IMR-90 (cell line): ENCODE measurements around the gene GLRX3. TPM values are rescaled to one million over a fixed set of nuclear protein-coding genes. Genes with fewer than 3 reads are reported as not detected.

Experiments
- ATAC-seq: fragments of 200-7000 bp; cut with Tn5 transposase; 2 replicates; pipeline ENCODE4 v1.9.1; 2020; ENCODE audit warnings: low read depth, mild to moderate bottlenecking, moderate library complexity
- BruUV-seq: library from RNA; stranded (reverse); fragments of 400-500 nt; replicated peaks from 2 replicates; lab custom pipeline; 2021; lab: Mats Ljungman, UMichigan
- CTCF ChIA-PET: fragments of 300-600 bp; formaldehyde crosslinking; extraction: SDS; loops from one replicate; lab custom pipeline; 2021; ENCODE audit warnings: antibody characterized with exemption; lab: Yijun Ruan, JAX
- POLR2A ChIA-PET: fragments of 300-600 bp; sonication (Branson Sonifier 250); formaldehyde crosslinking; loops from one replicate; lab custom pipeline; 2022; ENCODE audit warnings: antibody characterized with exemption; ENCODE audit not compliant: unreplicated experiment; lab: Charles Lee
- DNase-seq: peaks from one replicate; pipeline ENCODE4 v3.0.0; 2013
- H2AFZ ChIP-seq: replicated peaks from 2 replicates; pipeline ENCODE3; 2013; ENCODE audit warnings: low read length, mild to moderate bottlenecking; ENCODE audit not compliant: poor library complexity
- H2AK5ac ChIP-seq: 2 replicates; pipeline ENCODE4 v1.6.1; 2013; ENCODE audit warnings: low read depth, low read length, inconsistent platforms
- H2AK9ac ChIP-seq: replicated peaks from 2 replicates; pipeline ENCODE3; 2013; ENCODE audit warnings: mild to moderate bottlenecking, low read depth, low read length, moderate library complexity; ENCODE audit not compliant: poor library complexity
- H2BK120ac ChIP-seq: 2 replicates; pipeline ENCODE4 v1.6.1; 2013; ENCODE audit warnings: low read depth, low read length, inconsistent platforms
- H2BK15ac ChIP-seq: 3 replicates; pipeline ENCODE4 v1.6.1; 2013; ENCODE audit warnings: low read depth, low read length, inconsistent platforms
- H2BK20ac ChIP-seq: 2 replicates; pipeline ENCODE4 v1.6.1; 2013; ENCODE audit warnings: low read depth, mild to moderate bottlenecking, inconsistent platforms, low read length, moderate library complexity
- H2BK5ac ChIP-seq: 2 replicates; pipeline ENCODE4 v1.6.1; 2013; ENCODE audit warnings: mild to moderate bottlenecking, low read depth, low read length, inconsistent platforms; ENCODE audit not compliant: poor library complexity, severe bottlenecking
- H3K14ac ChIP-seq: replicated peaks from 2 replicates; pipeline ENCODE4 v1.6.1; 2013; ENCODE audit warnings: low read depth, low read length, inconsistent platforms
- H3K18ac ChIP-seq: 2 replicates; pipeline ENCODE4 v1.6.1; 2013; ENCODE audit warnings: low read depth, low read length, control low read depth
- H3K23ac ChIP-seq: 2 replicates; pipeline ENCODE4 v1.6.1; 2013; ENCODE audit warnings: low read depth, low read length, inconsistent platforms
- H3K27ac ChIP-seq: 2 replicates; pipeline ENCODE4 v1.5.1; 2013; ENCODE audit warnings: mild to moderate bottlenecking, control low read depth, low read length; ENCODE audit not compliant: insufficient read depth
- H3K27me3 ChIP-seq: 2 replicates; pipeline ENCODE4 v1.6.1; 2013; ENCODE audit warnings: low read length; ENCODE audit not compliant: control insufficient read depth, insufficient read depth
- H3K36me3 ChIP-seq: 2 replicates; pipeline ENCODE4 v1.6.1; 2013; ENCODE audit warnings: low read length, mixed read lengths; ENCODE audit not compliant: control insufficient read depth, insufficient read depth
- H3K4ac ChIP-seq: 2 replicates; pipeline ENCODE4 v1.6.1; 2013; ENCODE audit warnings: low read depth, low read length, inconsistent platforms
- H3K4me1 ChIP-seq: 2 replicates; pipeline ENCODE4 v1.6.1; 2013; ENCODE audit warnings: low read length, mixed read lengths; ENCODE audit not compliant: control insufficient read depth, insufficient read depth
- H3K4me2 ChIP-seq: 2 replicates; pipeline ENCODE4 v1.6.1; 2013; ENCODE audit warnings: low read depth, mild to moderate bottlenecking, control low read depth, low read length, moderate library complexity
- H3K4me3 ChIP-seq: 2 replicates; pipeline ENCODE4 v1.5.1; 2013; ENCODE audit warnings: low read depth, mild to moderate bottlenecking, control low read depth, low read length, moderate library complexity; ENCODE audit not compliant: insufficient read depth
- H3K56ac ChIP-seq: 2 replicates; pipeline ENCODE4 v1.6.1; 2013; ENCODE audit warnings: low read length, inconsistent platforms; ENCODE audit not compliant: insufficient read depth; ENCODE audit errors: extremely low read depth
- H3K79me1 ChIP-seq, 2 experiments: 2 replicates each; pipeline ENCODE4 v1.6.1; 2013; ENCODE audit warnings: low read length in 2 of 2, inconsistent platforms in 1 of 2, low read depth in 1 of 2
- H3K9ac ChIP-seq: 2 replicates; pipeline ENCODE4 v1.6.1; 2013; ENCODE audit warnings: low read depth, low read length, control low read depth
- H3K9me1 ChIP-seq: 2 replicates; pipeline ENCODE4 v1.6.1; 2013; ENCODE audit warnings: low read length, inconsistent platforms; ENCODE audit not compliant: insufficient read depth
- H3K9me3 ChIP-seq: 2 replicates; pipeline ENCODE4 v1.6.1; 2013; ENCODE audit warnings: low read length; ENCODE audit not compliant: control insufficient read depth, insufficient read depth
- H4K20me1 ChIP-seq: 2 replicates; pipeline ENCODE4 v1.6.1; 2013; ENCODE audit warnings: low read length, inconsistent platforms; ENCODE audit not compliant: insufficient read depth
- H4K5ac ChIP-seq: 2 replicates; pipeline ENCODE4 v1.6.1; 2013; ENCODE audit warnings: mild to moderate bottlenecking, low read depth, low read length, control low read depth
- H4K8ac ChIP-seq, 2 experiments: 2 replicates each; pipeline ENCODE4 v1.6.1; 2013; ENCODE audit warnings: low read depth in 2 of 2, low read length in 2 of 2, control low read depth in 1 of 2, inconsistent platforms in 1 of 2
- H4K91ac ChIP-seq: 2 replicates; pipeline ENCODE4 v1.6.1; 2013; ENCODE audit warnings: low read depth, low read length, inconsistent platforms; ENCODE audit not compliant: insufficient read depth
- CTCF ChIP-seq: conservative IDR thresholded peaks from 2 replicates; pipeline ENCODE4 v1.5.1; 2012; ENCODE audit warnings: mild to moderate bottlenecking, low read depth, low read length, improper control_type of control experiment
- ELK1 ChIP-seq: fragments of 150-350 bp; IDR thresholded peaks from 2 replicates; pipeline ENCODE4 v1.6.1; 2016; ENCODE audit warnings: low read depth, mild to moderate bottlenecking, low read length, moderate library complexity, borderline replicate concordance
- MAFK ChIP-seq: IDR thresholded peaks from 2 replicates; pipeline ENCODE4 v1.6.1; 2012; ENCODE audit warnings: low read depth, low read length, improper control_type of control experiment
- NFE2L2 ChIP-seq: fragments of 150-350 bp; IDR thresholded peaks from 2 replicates; pipeline ENCODE4 v1.6.1; 2016; ENCODE audit warnings: low read depth, mild to moderate bottlenecking, low read length
- POLR2A ChIP-seq: IDR thresholded peaks from 2 replicates; pipeline ENCODE4 v1.6.1; 2012; ENCODE audit warnings: mild to moderate bottlenecking, low read depth, low read length
- SMC3 ChIP-seq: fragments of 150-350 bp; IDR thresholded peaks from 2 replicates; pipeline ENCODE4 v1.6.1; 2016; ENCODE audit warnings: low read depth, mild to moderate bottlenecking, antibody characterized with exemption, low read length, moderate library complexity
- WGBS, 2 experiments: methylation state at CpG; one replicate each; pipeline versions ENCODE4 v1.1.5 to v1.1.7; 2013; ENCODE audit warnings: missing lambda C conversion rate in 2 of 2; ENCODE audit not compliant: insufficient read length in 1 of 2; ENCODE audit errors: extremely low coverage in 2 of 2; 5-methylcytosine and 5-hydroxymethylcytosine counted together
- dilution Hi-C: fragments of 300-500 bp; cut with HindIII; formaldehyde crosslinking; loops from one replicate; pipeline ENCODE4 v1.14.3; 2018; ENCODE audit warnings: low sequenced_read_pairs; ENCODE audit not compliant: unreplicated experiment
- in situ Hi-C: fragments of 300-500 bp; cut with MboI; formaldehyde crosslinking; loops from 3 replicates; pipeline ENCODE4 v1.14.3; 2019; ENCODE audit warnings: low sequenced_read_pairs, inconsistent platforms, mixed read lengths
- intact Hi-C: fragments of 100-400 bp; cut with micrococcal nuclease; formaldehyde crosslinking; loops from 2 replicates; pipeline ENCODE4 v1.10.0; 2022
- polyA plus RNA-seq, 3 experiments: library from polyadenylated mRNA; depleted of rRNA; stranded (reverse); fragments of >200 nt; gene quantifications; 2 replicates each; pipeline ENCODE4 v1.2.3, GENCODE V29; 2012; ENCODE audit warnings: low replicate concordance in 1 of 3
- total RNA-seq: library from RNA; depleted of rRNA; stranded (reverse); fragments of >200 nt; gene quantifications from 2 replicates; pipeline ENCODE4 v1.2.3, GENCODE V29; 2012

GLRX3 gene
- total and polyA plus RNA-seq, 2 of the 4 experiments (the other 2 are of a cell fraction): 78.7 to 81.7 TPM

GRCh38 chr10:130192276-130192848 lies 56.2 kb downstream of the GLRX3 start:
- no peak overlapping the region for H3K14ac ChIP-seq
- no peak overlapping the region for H4K91ac ChIP-seq
- H3K9ac ChIP-seq: no peak overlapping the region
- H3K9me3 ChIP-seq: no peaks in the 10 kb centered on the region
- ChIA-PET POLR2A (no interaction called here), CTCF (no interaction called here)
- TF ChIP-seq SMC3: no peak
- no peak for TF ChIP-seq POLR2A
- no peak for TF ChIP-seq ELK1
- no peak for TF ChIP-seq NFE2L2
- TF ChIP-seq CTCF: no peak
- TF ChIP-seq MAFK: no peak
- H4K20me1 ChIP-seq: no peaks in the 10 kb centered on the region
- intact Hi-C loops: no loop called here
- H3K4ac ChIP-seq: no peak overlapping the region
- H4K8ac ChIP-seq: no peak overlapping the region
- H2BK5ac ChIP-seq: no peak overlapping the region
- no peak overlapping the region for H3K18ac ChIP-seq
- no peak overlapping the region for H2BK15ac ChIP-seq
- H2AFZ ChIP-seq: no peak overlapping the region
- H3K79me1 ChIP-seq: peaks cover 0 to 2% of the 10 kb centered on the region in 2 experiments; a peak in 1 of 4 replicates
- H2BK120ac ChIP-seq: no peak overlapping the region
- ATAC-seq: no peak
- in situ Hi-C loops: loop anchor here (25.0 kb wide), 1 partner anchor 1820 kb away; no protein-coding TSS in a partner anchor
- no peak overlapping the region for H4K5ac ChIP-seq
- H3K4me3 ChIP-seq: no peak overlapping the region
- dilution Hi-C loops: no loop called here
- no peak overlapping the region for H3K56ac ChIP-seq
- no peak overlapping the region for H3K4me2 ChIP-seq
- H2AK9ac ChIP-seq: no peak overlapping the region
- WGBS, 2 experiments: 68% methylated on average over 4 of the region's 10 CpGs; no CpG with 5 or more reads in 1 of the 2 experiments
- no peak overlapping the region for H3K23ac ChIP-seq
- 0 out of 2 replicates have a peak, but pooled peaks cover 1% of the 10 kb centered on the region for H3K4me1 ChIP-seq
- no peak overlapping the region for H3K27ac ChIP-seq
- DNase-seq: no peak
- 0 out of 2 replicates have a peak, but pooled peaks cover 3% of the 10 kb centered on the region for H3K9me1 ChIP-seq
- peaks cover 2% of the 10 kb centered on the region; the same call in 1 of the 2 replicates for H3K36me3 ChIP-seq
- H2BK20ac ChIP-seq: no peak overlapping the region
- no peak overlapping the region for H2AK5ac ChIP-seq
- no TSS peak for BruUV-seq
- H3K27me3 ChIP-seq: no peaks in the 10 kb centered on the region
